Keratinocyte (primary cell): ENCODE results near the gene ZNF19. TPM values are rescaled to one million over a fixed set of nuclear protein-coding genes. Genes with fewer than 3 reads are reported as not detected.

ENCODE experiments used
- DNase-seq: peaks from one replicate; pipeline ENCODE4 v3.0.0-alpha.2; 2011; ENCODE audit warnings: low read depth, missing footprints, low spot score
- FAIRE-seq: peaks from 2 replicates; lab custom pipeline; 2011; peaks lifted over from hg19 to GRCh38; lab: Jason Lieb, UNC
- H2AFZ ChIP-seq: 2 replicates; pipeline ENCODE4 v1.6.0; 2012; ENCODE audit warnings: low read length, control low read depth, inconsistent platforms; ENCODE audit not compliant: control insufficient read depth
- H3K27ac ChIP-seq: 2 replicates; pipeline ENCODE4 v1.5.1; 2011; ENCODE audit warnings: low read length; ENCODE audit not compliant: control insufficient read depth, insufficient read depth
- H3K27me3 ChIP-seq: 3 replicates; pipeline ENCODE4 v1.6.0; 2011; ENCODE audit warnings: low read length; ENCODE audit not compliant: control insufficient read depth, insufficient read depth; ENCODE audit errors: extremely low read depth
- H3K36me3 ChIP-seq, 2 experiments: 2 replicates in 1 of 2; 3 replicates in 1 of 2; pipeline ENCODE4 v1.5.1; 2011; ENCODE audit warnings: low read length in 2 of 2, mild to moderate bottlenecking in 1 of 2; ENCODE audit not compliant: control insufficient read depth in 2 of 2, insufficient read depth in 2 of 2; ENCODE audit errors: extremely low read depth in 1 of 2
- H3K4me1 ChIP-seq: 3 replicates; pipeline ENCODE4 v1.5.1; 2011; ENCODE audit warnings: low read length; ENCODE audit not compliant: control insufficient read depth, insufficient read depth; ENCODE audit errors: extremely low read depth
- H3K4me2 ChIP-seq: 3 replicates; pipeline ENCODE4 v1.6.0; 2011; ENCODE audit warnings: low read depth, low read length; ENCODE audit not compliant: control insufficient read depth, insufficient read depth; ENCODE audit errors: extremely low read depth
- H3K4me3 ChIP-seq, 3 experiments: fragments of 200-600 bp in 1 of 3; sonication (generic) in 1 of 3; 2 replicates in 2 of 3; 3 replicates in 1 of 3; pipeline ENCODE4 v1.5.1; 2011 to 2016; ENCODE audit warnings: low read length in 3 of 3, mild to moderate bottlenecking in 3 of 3, control low read depth in 2 of 3, inconsistent platforms in 1 of 3, low read depth in 1 of 3, mixed read lengths in 1 of 3, mixed run types in 1 of 3, moderate library complexity in 1 of 3; ENCODE audit not compliant: control insufficient read depth in 2 of 3, insufficient read depth in 2 of 3; ENCODE audit errors: extremely low read depth in 1 of 3
- H3K79me2 ChIP-seq: 2 replicates; pipeline ENCODE4 v1.6.0; 2012; ENCODE audit warnings: low read length; ENCODE audit not compliant: control insufficient read depth, insufficient read depth
- H3K9ac ChIP-seq: 3 replicates; pipeline ENCODE4 v1.6.0; 2011; ENCODE audit warnings: low read length; ENCODE audit not compliant: control insufficient read depth, insufficient read depth; ENCODE audit errors: extremely low read depth
- H3K9me1 ChIP-seq: 3 replicates; pipeline ENCODE4 v1.6.0; 2011; ENCODE audit warnings: low read length; ENCODE audit not compliant: control insufficient read depth, insufficient read depth; ENCODE audit errors: extremely low read depth
- H3K9me3 ChIP-seq: 2 replicates; pipeline ENCODE4 v1.5.1; 2012; ENCODE audit warnings: low read depth, low read length; ENCODE audit not compliant: control insufficient read depth
- H4K20me1 ChIP-seq: 3 replicates; pipeline ENCODE4 v1.6.0; 2011; ENCODE audit warnings: low read length; ENCODE audit not compliant: control insufficient read depth, insufficient read depth; ENCODE audit errors: extremely low read depth
- EZH2 ChIP-seq: IDR thresholded peaks from one replicate; pipeline ENCODE4 v1.6.1; 2012; ENCODE audit warnings: inconsistent platforms, mild to moderate bottlenecking, low read length, moderate library complexity
- dilution Hi-C: fragments of 300-500 bp; cut with MboI; formaldehyde crosslinking; loops from one replicate; pipeline ENCODE4 v1.7.0; 2020; ENCODE audit warnings: low sequenced_read_pairs; ENCODE audit not compliant: extremely low pct_ligation_motif_present
- polyA plus RNA-seq, 5 experiments: library from polyadenylated mRNA; depleted of rRNA in 3 of 5; stranded (reverse) in 3 of 5; stranded (forward) in 1 of 5; unstranded in 1 of 5; fragments of >200 nt; gene quantifications; 1 replicate in 1 of 5; 2 replicates in 3 of 5; 3 replicates in 1 of 5; pipeline versions ENCODE4 v1.2.1 to v1.2.3, GENCODE V29; 2011 to 2012; ENCODE audit warnings: missing spikeins in 2 of 5, low read depth in 1 of 5, low replicate concordance in 1 of 5
- TF ChIP-seq, protein P1 (sequence below), 3 experiments: IDR thresholded peaks in 1 of 3; conservative IDR thresholded peaks in 1 of 3; optimal IDR thresholded peaks in 1 of 3; 2 replicates in 2 of 3; 3 replicates in 1 of 3; pipeline versions ENCODE3 to v1.5.1; 2011; ENCODE audit warnings: low read length in 3 of 3, mild to moderate bottlenecking in 3 of 3, moderate library complexity in 2 of 3, control low read depth in 1 of 3, inconsistent platforms in 1 of 3; ENCODE audit not compliant: insufficient read depth in 2 of 3; ENCODE audit errors: extremely low read depth in 1 of 3

Gene ZNF19
- polyA plus RNA-seq, 1 donor (not counting 4 experiments of a cell fraction or from before 2014, with no cell fraction given) = 1.7 TPM

DNA sequence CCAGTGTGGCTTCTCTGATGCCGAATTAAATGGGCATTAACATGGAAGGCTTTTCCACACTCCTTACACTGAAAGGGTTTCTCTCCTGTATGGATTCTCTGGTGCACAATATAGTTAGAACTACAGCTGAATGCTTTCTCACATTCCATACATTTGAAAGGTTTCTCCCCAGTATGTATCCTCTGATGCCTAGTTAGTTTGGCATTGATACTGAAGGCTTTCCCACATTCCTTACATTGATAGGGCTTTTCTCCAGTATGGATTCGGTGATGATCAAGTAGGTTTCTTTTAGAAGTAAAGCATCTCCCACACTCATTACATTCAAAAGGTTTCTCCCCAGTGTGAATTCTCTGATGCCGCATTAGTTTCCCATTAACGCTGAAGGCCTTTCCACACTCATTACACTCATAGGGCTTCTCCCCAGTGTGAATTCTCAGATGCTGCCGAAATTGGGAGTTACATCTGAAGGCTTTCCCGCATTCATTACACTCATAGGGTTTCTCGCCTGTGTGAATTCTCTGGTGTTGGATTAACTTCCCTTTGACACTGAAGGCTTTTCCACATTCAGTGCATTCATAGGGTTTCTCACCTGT, 40.8 kb downstream of the ZNF19 start:
- no peak for FAIRE-seq
- Histone ChIP-seq H3K9me1 (no peaks in the 10 kb centered on the region), H3K27ac (no peak overlapping the region), H3K4me1 (no peaks in the 10 kb centered on the region), H3K27me3 (no peaks in the 10 kb centered on the region), H3K36me3 (peaks cover 7 to 15% of the 10 kb centered on the region in 2 experiments), H3K9me3 (peaks cover 31% of the 10 kb centered on the region), H3K79me2 (no peaks in the 10 kb centered on the region), H3K9ac (no peak overlapping the region), H4K20me1 (no peaks in the 10 kb centered on the region), H3K4me3 (no peak overlapping the region), H2AFZ (no peak overlapping the region), H3K4me2 (no peak overlapping the region)
- dilution Hi-C loops = no loop called here
- no peak for DNase-seq
- no peak for TF ChIP-seq EZH2
- TF ChIP-seq, protein P1, sequence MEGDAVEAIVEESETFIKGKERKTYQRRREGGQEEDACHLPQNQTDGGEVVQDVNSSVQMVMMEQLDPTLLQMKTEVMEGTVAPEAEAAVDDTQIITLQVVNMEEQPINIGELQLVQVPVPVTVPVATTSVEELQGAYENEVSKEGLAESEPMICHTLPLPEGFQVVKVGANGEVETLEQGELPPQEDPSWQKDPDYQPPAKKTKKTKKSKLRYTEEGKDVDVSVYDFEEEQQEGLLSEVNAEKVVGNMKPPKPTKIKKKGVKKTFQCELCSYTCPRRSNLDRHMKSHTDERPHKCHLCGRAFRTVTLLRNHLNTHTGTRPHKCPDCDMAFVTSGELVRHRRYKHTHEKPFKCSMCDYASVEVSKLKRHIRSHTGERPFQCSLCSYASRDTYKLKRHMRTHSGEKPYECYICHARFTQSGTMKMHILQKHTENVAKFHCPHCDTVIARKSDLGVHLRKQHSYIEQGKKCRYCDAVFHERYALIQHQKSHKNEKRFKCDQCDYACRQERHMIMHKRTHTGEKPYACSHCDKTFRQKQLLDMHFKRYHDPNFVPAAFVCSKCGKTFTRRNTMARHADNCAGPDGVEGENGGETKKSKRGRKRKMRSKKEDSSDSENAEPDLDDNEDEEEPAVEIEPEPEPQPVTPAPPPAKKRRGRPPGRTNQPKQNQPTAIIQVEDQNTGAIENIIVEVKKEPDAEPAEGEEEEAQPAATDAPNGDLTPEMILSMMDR (optimal IDR thresholded peaks at IDR 0.05 in 1 of 3, IDR thresholded peaks at IDR 0.05 in 1 of 3, conservative IDR thresholded peaks at IDR 0.05 in 1 of 3; ENCODE audit: extremely low read depth in 1 of 3, insufficient read depth in 2 of 3, low read length in 3 of 3) = no peak

DNA sequence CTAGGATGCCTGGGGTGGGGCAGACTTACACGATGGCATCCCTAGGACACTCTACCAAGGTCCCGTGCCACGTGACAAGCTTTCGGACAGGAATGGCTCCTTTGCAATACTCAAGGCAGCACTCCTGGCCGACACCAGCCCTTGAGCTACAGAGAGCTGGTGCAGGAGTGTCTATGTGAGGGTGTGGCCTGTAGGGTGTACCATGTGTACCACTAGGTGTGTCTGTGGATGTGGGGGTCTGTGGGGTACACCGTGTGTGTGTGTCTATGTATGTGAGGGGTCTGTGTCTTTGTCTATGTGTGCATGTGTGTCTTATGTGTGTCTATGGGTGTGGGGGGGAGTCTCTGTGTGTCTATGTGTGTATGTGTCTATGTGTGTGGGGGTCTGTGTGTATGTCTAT, 45.4 kb downstream of the ZNF19 start:
- no peaks in the 10 kb centered on the region for H3K27me3 ChIP-seq
- H2AFZ ChIP-seq = no peak overlapping the region
- H3K4me3 ChIP-seq = no peak overlapping the region
- no peak overlapping the region for H3K27ac ChIP-seq
- no peaks in the 10 kb centered on the region for H4K20me1 ChIP-seq
- H3K4me1 ChIP-seq = no peaks in the 10 kb centered on the region
- no peaks in the 10 kb centered on the region for H3K79me2 ChIP-seq
- FAIRE-seq = no peak
- no peak overlapping the region for H3K9ac ChIP-seq
- H3K9me3 ChIP-seq = peaks cover 17% of the 10 kb centered on the region
- no peaks in the 10 kb centered on the region for H3K9me1 ChIP-seq
- dilution Hi-C loops = no loop called here
- TF ChIP-seq EZH2 = no peak
- no peak for DNase-seq
- H3K36me3 ChIP-seq = peaks cover 2% of the 10 kb centered on the region in 2 experiments
- H3K4me2 ChIP-seq = no peak overlapping the region

DNA sequence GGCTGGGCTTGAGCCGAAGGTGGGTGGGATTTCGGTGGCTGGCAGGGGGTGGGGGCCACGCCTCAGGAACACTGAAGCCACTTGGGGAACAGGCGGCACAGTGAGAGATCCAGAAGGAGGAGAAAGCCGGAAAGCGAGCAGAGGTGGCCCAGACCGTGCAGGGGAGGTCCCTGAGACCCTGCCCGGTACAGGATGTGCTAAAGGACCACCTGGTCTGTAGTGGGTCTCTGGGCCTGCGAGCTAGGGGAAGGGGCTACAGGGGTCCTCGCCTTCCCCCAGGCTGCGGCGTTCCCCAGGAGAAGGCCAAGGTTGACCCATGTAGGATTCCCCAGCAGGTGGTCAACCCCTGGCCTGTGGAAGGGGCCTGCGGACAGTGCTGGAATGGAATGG, 47.1 kb downstream of the ZNF19 start, which contains the start of gene TLE7:
Gene TLE7, minus strand, starts transcription at position 4 of the 390 bp plus-strand sequence. CDS start 8,730 bp downstream, outside the sequence.
- Histone ChIP-seq H3K4me3 (no peak within 1 kb of the TSS), H3K36me3 (no peaks in the 10 kb centered on the region), H3K4me2 (no peak within 1 kb of the TSS), H3K9me3 (peaks cover 8% of the 10 kb centered on the region), H3K27me3 (no peaks in the 10 kb centered on the region), H3K4me1 (no peaks in the 10 kb centered on the region), H4K20me1 (no peaks in the 10 kb centered on the region), H2AFZ (no peak within 1 kb of the TSS), H3K9me1 (no peaks in the 10 kb centered on the region), H3K27ac (no peak within 1 kb of the TSS), H3K79me2 (no peaks in the 10 kb centered on the region), H3K9ac (no peak within 1 kb of the TSS)
- dilution Hi-C loops = no loop called here
- TF ChIP-seq, protein P1 (optimal IDR thresholded peaks at IDR 0.05 in 1 of 3, IDR thresholded peaks at IDR 0.05 in 1 of 3, conservative IDR thresholded peaks at IDR 0.05 in 1 of 3; ENCODE audit: extremely low read depth in 1 of 3, insufficient read depth in 2 of 3, low read length in 3 of 3) = no peak
- no peak for TF ChIP-seq EZH2
- no peak for DNase-seq
- FAIRE-seq = no peak
